Keratinocyte (primary cell): ENCODE measurements around the gene POMT2.

Source experiments
- EZH2 ChIP-seq: IDR thresholded peaks from one replicate; pipeline ENCODE4 v1.6.1; 2012; ENCODE audit warnings: inconsistent platforms, mild to moderate bottlenecking, low read length, moderate library complexity
- TF ChIP-seq, protein P1 (sequence below), 3 experiments: IDR thresholded peaks in 1 of 3; conservative IDR thresholded peaks in 1 of 3; optimal IDR thresholded peaks in 1 of 3; 2 replicates in 2 of 3; 3 replicates in 1 of 3; pipeline versions ENCODE3 to v1.5.1; 2011; ENCODE audit warnings: low read length in 3 of 3, mild to moderate bottlenecking in 3 of 3, moderate library complexity in 2 of 3, control low read depth in 1 of 3, inconsistent platforms in 1 of 3; ENCODE audit not compliant: insufficient read depth in 2 of 3; ENCODE audit errors: extremely low read depth in 1 of 3

DNA sequence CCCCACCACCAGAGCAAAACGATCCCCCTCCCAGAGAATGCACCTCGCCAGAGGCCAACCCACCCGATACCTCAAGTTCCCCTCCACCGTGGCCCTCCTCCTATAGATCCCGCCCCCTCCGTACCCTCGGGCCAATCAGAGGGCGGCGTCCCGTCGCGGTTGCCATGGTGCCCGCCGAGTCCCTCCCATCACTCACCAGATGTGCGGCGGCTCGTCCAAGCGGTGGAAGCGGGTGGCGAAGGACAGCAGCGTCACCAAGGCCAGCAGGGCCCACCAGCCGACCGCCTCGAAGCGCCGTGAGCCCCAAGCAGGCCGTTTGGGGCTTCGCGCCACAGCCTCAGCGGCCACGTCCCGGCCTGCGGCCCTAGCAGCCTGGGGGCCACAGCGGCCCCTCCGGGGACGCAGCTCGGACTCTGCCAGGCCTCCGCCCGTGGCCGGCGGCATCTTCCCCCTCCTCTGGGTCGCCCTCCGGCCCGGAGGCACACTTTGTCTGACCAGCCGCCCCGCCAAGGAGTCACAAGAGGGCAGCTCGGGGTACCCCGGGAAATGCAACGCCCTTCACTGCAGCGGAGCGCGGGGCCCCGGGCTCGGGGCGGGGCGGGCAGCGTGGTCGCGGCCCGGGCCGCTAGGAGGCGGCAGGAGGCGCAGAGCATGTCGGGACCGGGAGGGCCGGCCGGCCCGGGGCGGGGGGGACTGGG, at the start of gene POMT2:
- TF ChIP-seq, protein P1, sequence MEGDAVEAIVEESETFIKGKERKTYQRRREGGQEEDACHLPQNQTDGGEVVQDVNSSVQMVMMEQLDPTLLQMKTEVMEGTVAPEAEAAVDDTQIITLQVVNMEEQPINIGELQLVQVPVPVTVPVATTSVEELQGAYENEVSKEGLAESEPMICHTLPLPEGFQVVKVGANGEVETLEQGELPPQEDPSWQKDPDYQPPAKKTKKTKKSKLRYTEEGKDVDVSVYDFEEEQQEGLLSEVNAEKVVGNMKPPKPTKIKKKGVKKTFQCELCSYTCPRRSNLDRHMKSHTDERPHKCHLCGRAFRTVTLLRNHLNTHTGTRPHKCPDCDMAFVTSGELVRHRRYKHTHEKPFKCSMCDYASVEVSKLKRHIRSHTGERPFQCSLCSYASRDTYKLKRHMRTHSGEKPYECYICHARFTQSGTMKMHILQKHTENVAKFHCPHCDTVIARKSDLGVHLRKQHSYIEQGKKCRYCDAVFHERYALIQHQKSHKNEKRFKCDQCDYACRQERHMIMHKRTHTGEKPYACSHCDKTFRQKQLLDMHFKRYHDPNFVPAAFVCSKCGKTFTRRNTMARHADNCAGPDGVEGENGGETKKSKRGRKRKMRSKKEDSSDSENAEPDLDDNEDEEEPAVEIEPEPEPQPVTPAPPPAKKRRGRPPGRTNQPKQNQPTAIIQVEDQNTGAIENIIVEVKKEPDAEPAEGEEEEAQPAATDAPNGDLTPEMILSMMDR (optimal IDR thresholded peaks at IDR 0.05 in 1 of 3, IDR thresholded peaks at IDR 0.05 in 1 of 3, conservative IDR thresholded peaks at IDR 0.05 in 1 of 3; ENCODE audit: extremely low read depth in 1 of 3, insufficient read depth in 2 of 3, low read length in 3 of 3) = peak in 2 of 3 experiments; percentile 22 to 37
- no peak for TF ChIP-seq EZH2
